GM23338 (cell line): ENCODE measurements around the gene SLX4.

Experiments
- EZH2 ChIP-seq: fragments of 200-600 bp; sonication (generic); IDR thresholded peaks from one replicate; pipeline ENCODE4 v1.8.0; 2017; ENCODE audit warnings: antibody characterized with exemption, mild to moderate bottlenecking, low read depth; ENCODE audit not compliant: unreplicated experiment
- EZH2phosphoT487 ChIP-seq: fragments of 200-600 bp; sonication (generic); IDR thresholded peaks from one replicate; pipeline ENCODE4 v1.8.1; 2018; ENCODE audit warnings: antibody characterized with exemption; ENCODE audit not compliant: unreplicated experiment
- POLR2AphosphoS5 ChIP-seq: IDR thresholded peaks from 2 replicates; pipeline ENCODE4 v1.6.1; 2016; ENCODE audit warnings: antibody characterized with exemption, low read depth
- REST ChIP-seq: IDR thresholded peaks from one replicate; pipeline ENCODE4 v1.6.1; 2018; ENCODE audit warnings: antibody characterized with exemption; ENCODE audit not compliant: unreplicated experiment
- ZNF331 ChIP-seq: fragments of 250-450 bp; sonication (Bioruptor Pico); IDR thresholded peaks from 2 replicates; pipeline ENCODE4 v1.5.0; 2020; ENCODE audit warnings: low read depth, mild to moderate bottlenecking, moderate library complexity
- TF ChIP-seq, protein P1 (sequence below), 2 experiments: fragments of 200-600 bp in 1 of 2; sonication (generic) in 1 of 2; conservative IDR thresholded peaks; 2 replicates each; pipeline versions ENCODE4 v1.5.1 to v1.6.1; 2016 to 2017; ENCODE audit warnings: antibody characterized with exemption in 2 of 2, low read depth in 2 of 2, mild to moderate bottlenecking in 2 of 2, moderate library complexity in 1 of 2
- TF ChIP-seq, protein P2 (sequence below): IDR thresholded peaks from 2 replicates; pipeline ENCODE4 v1.6.1; 2016; ENCODE audit warnings: antibody characterized with exemption

- TF ChIP-seq, protein P1, sequence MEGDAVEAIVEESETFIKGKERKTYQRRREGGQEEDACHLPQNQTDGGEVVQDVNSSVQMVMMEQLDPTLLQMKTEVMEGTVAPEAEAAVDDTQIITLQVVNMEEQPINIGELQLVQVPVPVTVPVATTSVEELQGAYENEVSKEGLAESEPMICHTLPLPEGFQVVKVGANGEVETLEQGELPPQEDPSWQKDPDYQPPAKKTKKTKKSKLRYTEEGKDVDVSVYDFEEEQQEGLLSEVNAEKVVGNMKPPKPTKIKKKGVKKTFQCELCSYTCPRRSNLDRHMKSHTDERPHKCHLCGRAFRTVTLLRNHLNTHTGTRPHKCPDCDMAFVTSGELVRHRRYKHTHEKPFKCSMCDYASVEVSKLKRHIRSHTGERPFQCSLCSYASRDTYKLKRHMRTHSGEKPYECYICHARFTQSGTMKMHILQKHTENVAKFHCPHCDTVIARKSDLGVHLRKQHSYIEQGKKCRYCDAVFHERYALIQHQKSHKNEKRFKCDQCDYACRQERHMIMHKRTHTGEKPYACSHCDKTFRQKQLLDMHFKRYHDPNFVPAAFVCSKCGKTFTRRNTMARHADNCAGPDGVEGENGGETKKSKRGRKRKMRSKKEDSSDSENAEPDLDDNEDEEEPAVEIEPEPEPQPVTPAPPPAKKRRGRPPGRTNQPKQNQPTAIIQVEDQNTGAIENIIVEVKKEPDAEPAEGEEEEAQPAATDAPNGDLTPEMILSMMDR (conservative IDR thresholded peaks at IDR 0.05; ENCODE audit: low read depth in 2 of 2) = no peak
- TF ChIP-seq EZH2 = no peak
- TF ChIP-seq POLR2AphosphoS5 = no peak
- TF ChIP-seq REST = no peak
- no peak for TF ChIP-seq EZH2phosphoT487
- TF ChIP-seq, protein P2, sequence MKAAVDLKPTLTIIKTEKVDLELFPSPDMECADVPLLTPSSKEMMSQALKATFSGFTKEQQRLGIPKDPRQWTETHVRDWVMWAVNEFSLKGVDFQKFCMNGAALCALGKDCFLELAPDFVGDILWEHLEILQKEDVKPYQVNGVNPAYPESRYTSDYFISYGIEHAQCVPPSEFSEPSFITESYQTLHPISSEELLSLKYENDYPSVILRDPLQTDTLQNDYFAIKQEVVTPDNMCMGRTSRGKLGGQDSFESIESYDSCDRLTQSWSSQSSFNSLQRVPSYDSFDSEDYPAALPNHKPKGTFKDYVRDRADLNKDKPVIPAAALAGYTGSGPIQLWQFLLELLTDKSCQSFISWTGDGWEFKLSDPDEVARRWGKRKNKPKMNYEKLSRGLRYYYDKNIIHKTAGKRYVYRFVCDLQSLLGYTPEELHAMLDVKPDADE = no peak
- no peak for TF ChIP-seq ZNF331 (CRISPR knock-in tag)
Observed at GRCh38 chr16:3570420-3571062, 40.9 kb downstream of the SLX4 start.
